ENCODE data around the gene TMEM184B. TPM values are rescaled to one million over a fixed set of nuclear protein-coding genes. Genes with fewer than 3 reads are reported as not detected.

TMEM184B gene
- total and polyA plus RNA-seq, 2 donors (not counting 1 experiment from before 2014, with no cell fraction given), result 9.9 to 24.7 TPM

GRCh38 chr22:38318792-38319773 lies 46.3 kb upstream of the TMEM184B start:
- Mint-ChIP-seq H3K27ac (peak overlapping the region; percentile 71), H3K27me3 (no peaks in the 10 kb centered on the region), H3K4me3 (peak overlapping the region; percentile 37), H3K4me1 (peaks cover 34% of the 10 kb centered on the region), H3K9me3 (ENCODE audit: insufficient read depth) (no peaks in the 10 kb centered on the region)
- TF ChIP-seq CTCF (IDR thresholded peaks at IDR 0.05) (no peak), EZH2 (IDR thresholded peaks at IDR 0.05; ENCODE audit: borderline replicate concordance, insufficient read depth, low read depth, low read length, poor library complexity, severe bottlenecking) (no peak)
- intact Hi-C loops (cut with micrococcal nuclease), result loop anchor here (5.0 to 10.0 kb wide), 5 partner anchors 117 to 712 kb away; partner anchors contain the start of genes DDX17, GGA1, JOSD1 and MAFF
- no peak for DNase-seq
- POLR2A ChIA-PET, result interaction anchor here (0.7 kb wide), 1 partner anchor 381 kb away, joined by 4 read pairs; no protein-coding TSS in a partner anchor
- no peaks in the 10 kb centered on the region for H3K79me2 ChIP-seq (ENCODE audit: control insufficient read depth, insufficient read depth, low read length)
- H3K4me2 ChIP-seq (replicated peaks; ENCODE audit: low read depth, low read length, poor library complexity, severe bottlenecking), result no peak overlapping the region
- no peak overlapping the region for H3K9ac ChIP-seq (ENCODE audit: low read length)
- H4K20me1 ChIP-seq (ENCODE audit: control insufficient read depth, insufficient read depth, low read length, poor library complexity, severe bottlenecking), result peaks cover 14% of the 10 kb centered on the region
- no peak overlapping the region for H3K27ac ChIP-seq (ENCODE audit: low read length in 2 of 2)
- no peaks in the 10 kb centered on the region for H3K27me3 ChIP-seq (replicated peaks in 1 of 4; ENCODE audit: control extremely low read depth in 1 of 4, control insufficient read depth in 3 of 4, insufficient read depth in 4 of 4, low read length in 3 of 4)
- H3K4me3 ChIP-seq (ENCODE audit: control extremely low read depth in 1 of 5, extremely low read depth in 1 of 5, insufficient read depth in 1 of 5, low read depth in 2 of 5, low read length in 4 of 5), result no peak overlapping the region
- CTCF ChIA-PET, result no interaction called here
- H3K9me3 ChIP-seq (ENCODE audit: control extremely low read depth in 1 of 3, control insufficient read depth in 2 of 3, insufficient read depth in 1 of 3, low read length in 2 of 3), result no peaks in the 10 kb centered on the region
- no peak for ATAC-seq (ENCODE audit: low read depth)
- H2AFZ ChIP-seq (ENCODE audit: insufficient read depth, low read depth, low read length, poor library complexity, severe bottlenecking), result peak overlapping the region; percentile 92
- H3K36me3 ChIP-seq (replicated peaks in 1 of 2; ENCODE audit: control extremely low read depth in 1 of 2, control insufficient read depth in 1 of 2, extremely low read depth in 1 of 2, insufficient read depth in 2 of 2, low read length in 1 of 2), result no peaks in the 10 kb centered on the region
- peaks cover 26 to 34% of the 10 kb centered on the region in 2 donors for H3K4me1 ChIP-seq (ENCODE audit: control insufficient read depth in 2 of 2, insufficient read depth in 2 of 2, low read length in 2 of 2)
- 88% methylated on average over 7 of the region's 14 CpGs for WGBS (ENCODE audit: insufficient coverage)
